Activated CD8-positive, alpha-beta memory T cell treated with anti-CD3 and anti-CD28 coated beads, Interleukin-2, amount 50 U/mL, for 24 hours (primary cell): ENCODE data around the gene PPM1M.
"Not testable (repeated sequence)": the region's sequence is repeated elsewhere in the genome, so short reads cannot be mapped to it uniquely, and the experiment has no call there.

Experiments
- DNase-seq: peaks from one replicate; pipeline ENCODE4 v3.0.0-alpha.2; 2020; ENCODE audit errors: extremely low read depth

PPM1M gene

DNA sequence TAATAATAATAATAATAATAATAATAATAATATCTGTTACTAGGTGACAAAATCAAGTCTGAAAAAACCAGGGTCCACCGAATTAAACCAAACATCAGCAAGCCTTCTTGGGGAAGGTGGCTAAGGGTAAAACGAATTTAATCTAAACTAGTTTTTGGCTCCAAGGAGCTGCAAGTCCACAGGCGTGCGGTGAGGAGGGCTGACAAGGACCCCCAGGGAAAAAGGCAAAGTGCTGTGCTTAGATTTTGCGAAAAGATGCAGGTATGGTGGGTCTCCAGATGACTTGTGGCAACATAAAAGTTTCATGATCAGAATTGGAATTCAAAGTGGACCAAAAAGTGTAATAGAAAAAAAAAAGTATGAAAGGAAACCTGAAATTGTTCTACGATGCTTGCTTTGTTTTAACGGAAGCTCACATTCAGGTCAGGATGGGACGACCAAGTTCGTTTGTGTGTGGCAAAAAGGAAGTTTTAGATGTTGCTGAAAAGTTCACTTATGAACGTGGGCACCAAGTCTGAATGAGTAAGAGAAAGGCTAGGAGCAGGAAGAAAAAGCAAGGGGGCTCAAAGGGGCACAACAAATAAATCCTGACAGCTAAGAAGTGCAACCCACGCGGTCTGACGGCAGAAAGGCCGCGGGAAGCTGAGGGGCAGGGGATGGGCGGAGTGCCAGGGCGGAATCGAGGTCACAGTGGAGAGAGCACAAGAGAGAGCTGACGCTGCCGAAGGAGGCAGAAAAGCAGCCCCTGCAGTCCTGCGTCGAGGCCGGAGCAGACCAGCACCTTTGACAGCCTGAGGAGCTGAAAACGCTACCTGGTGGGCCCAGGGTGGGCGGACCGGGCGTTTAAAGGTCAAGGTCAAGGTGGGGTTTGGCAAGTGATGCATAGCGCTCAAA lies 31.8 kb downstream of the PPM1M start:
- DNase-seq: peak; percentile 46

DNA sequence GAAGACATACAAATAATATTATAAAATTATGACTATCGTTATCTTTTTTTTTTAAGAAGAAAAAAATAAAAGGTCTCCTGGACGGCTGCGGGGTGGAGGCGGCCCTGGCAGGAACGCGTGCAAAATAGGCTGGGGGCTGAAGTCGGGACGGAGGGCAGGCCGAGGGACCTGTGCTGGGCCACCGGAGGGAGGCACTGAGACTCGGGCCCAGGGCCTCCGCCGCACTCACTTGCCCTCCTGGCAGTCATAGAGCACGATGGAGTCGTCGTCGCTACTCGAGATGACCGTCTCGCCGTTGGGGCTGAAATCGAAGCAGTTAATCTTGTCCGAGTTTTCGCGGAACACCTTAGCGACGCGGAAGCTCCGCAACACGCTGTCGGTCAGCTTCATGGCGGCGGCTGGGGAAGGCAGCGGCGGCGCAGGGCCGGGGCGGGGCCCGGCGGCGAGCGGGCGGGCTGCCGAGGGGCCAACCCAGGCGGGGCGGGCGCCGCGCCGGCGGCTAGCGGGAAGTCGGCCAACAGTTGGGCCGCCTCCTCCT lies 32.5 kb downstream of the PPM1M start:
- DNase-seq: peak; percentile 30

DNA sequence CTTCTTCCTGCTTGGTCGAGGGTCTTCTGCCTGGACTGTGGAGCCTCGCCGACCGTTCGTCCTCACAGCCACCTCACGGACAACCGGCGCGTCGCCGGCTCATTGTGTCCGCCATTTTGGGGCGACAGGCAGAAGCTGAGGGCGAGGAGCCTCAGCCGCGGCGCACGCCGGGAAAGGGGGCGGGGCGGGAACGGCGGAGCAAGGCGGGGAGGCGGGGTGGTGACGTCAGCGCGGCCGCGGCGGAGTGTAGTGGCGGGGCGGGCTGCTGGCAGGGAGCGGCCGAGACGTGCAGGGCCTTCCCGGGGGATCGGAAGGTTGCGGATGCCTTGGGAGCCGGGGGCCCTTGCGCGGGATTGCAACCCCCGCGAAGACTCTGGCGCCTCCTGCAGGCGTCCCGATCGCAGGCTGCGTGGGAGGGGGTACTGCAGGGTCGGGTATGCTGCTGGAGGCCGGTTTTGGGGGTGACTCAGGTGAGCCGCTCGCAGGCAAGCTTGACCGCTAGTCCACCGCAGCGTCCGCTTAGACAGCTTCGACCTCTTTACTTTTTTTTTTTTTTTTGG lies 33.0 kb downstream of the PPM1M start, which contains the start of gene WDR82:
WDR82 (minus strand) TSS at position 140 of the 560 bp plus-strand sequence. CDS start 288 bp downstream, outside the sequence.
- DNase-seq: peak; percentile 95

DNA sequence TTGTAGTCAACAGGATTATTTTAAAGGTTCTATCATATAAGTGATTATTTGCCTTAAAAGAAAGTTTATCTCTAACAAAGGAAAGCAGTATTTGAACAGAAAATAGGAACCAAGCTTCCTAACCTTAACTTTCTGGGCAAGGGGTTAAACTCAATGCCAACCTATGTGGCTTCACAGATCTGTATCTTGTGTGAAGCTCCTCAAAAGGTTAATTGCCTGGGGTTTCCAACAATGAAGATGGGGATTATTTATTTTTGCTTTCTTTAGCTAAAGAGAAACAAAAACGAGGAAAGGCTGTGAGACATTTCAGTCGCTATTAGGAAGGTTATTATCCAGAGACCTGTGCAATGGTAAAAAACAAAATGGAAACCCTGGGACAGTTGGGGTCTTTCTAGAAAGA lies 34.0 kb downstream of the PPM1M start:
- DNase-seq: no peak

DNA sequence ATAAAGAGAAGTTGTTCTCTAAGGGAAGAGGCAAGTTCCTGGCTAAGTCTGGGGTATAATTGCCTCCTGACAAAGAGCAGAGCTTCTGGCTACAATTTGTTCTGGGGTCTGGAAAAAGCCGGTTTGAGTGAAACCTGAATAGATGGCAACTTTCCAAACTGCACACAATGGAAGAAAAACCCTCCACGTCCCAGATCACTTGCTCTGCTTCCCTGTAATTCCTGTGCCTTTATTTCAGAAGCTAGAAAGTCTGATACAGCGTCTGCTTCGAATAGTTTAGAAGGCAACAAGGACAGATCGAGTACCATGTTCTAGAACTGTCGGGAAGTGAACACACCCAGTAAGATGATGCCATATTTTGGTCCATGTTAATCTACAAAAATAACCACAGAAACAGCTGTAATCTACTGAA lies 34.5 kb downstream of the PPM1M start:
- DNase-seq: no peak

DNA sequence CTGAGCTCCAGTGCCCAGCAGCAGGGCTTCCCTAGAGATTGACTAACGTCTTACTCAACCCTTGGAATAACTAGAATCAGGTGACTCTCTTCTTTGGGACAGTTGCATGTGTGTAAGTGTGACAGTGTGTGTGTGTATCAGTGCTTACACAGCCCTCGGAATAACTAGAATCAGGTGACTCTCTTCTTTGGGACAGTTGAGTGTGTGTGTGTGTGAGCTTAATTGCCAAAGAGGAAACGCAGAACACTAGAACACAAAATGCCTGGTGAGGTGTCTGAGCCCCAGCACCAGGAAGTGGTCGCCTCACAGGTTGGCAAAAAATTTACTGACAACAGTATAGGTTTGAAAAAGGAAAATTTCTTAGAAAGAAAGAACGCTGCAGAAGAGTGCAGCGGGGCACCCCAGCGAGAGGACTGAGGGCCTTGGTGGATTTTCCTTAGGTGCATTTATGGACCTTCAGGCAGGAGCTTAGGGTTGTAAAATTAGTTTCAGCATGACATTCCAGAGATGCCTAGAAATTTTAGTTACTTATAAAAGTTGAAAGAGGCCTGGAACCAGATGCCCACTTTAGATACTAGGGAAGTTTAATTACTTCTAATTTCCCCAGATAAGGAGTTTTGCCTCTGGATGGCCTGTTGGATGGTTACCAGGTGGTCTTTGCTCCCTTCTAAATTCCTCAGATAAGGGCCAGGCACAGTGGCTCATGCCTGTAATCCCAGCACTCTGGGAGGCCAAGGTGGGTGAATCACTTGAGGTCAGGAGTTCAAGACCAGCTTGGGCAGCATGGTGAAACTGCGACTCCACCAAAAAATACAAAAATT lies 36.6 kb downstream of the PPM1M start:
- DNase-seq: no peak

DNA sequence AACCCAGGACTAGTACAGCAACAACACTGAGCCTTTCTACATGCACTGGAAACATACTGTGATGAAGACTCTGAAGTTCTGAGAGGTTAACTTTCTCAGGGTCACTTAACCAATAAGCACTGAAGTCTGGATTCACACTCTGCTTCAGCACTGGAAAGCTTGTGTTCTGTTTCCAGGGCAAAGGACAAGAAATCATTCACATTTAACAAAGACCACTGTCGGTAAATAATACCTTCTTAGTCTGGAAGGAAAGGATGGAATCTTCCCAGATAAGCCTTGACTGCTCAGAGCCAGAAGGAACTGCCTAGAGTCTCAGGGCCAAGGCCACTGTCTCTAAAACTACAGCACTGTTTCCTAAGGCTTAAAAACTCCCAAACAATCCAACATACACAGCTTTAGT lies 37.7 kb downstream of the PPM1M start:
- DNase-seq: no peak

DNA sequence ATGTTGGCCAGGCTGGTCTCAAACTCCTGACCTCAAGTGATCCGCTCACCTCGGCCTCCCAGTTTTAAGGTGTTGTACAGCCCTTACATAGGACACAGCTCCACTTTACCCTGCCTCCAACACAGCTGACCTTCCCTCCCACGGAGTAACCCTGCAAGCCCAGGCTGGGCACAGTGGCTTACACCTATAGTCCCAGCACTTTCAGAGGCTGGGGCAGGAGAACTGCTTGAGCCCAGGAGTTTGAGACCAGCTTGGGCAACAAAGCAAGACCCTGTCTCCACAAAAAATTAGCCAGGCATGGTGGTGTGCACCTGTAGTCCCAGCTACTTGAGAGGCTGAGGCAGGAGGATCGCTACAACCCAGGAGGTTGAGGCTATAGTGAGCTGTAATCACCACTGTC lies 38.5 kb downstream of the PPM1M start:
- not testable (repeated sequence) for DNase-seq

DNA sequence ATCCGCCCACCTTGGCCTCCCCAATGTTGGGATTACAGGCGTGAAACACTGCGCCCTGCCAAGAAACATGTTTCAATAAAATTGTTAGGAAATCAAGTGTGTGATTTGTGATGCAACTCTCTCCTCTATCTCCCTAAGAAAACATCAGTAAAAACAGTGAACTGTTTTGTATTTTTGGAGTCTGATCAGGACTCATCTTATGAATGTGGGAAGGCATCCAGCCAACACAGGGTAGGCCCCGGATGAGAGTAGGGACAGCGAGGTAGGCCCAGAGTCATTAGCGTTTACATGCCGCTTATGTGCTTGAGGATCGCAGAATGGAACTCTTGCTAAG lies 41.2 kb downstream of the PPM1M start:
- DNase-seq: no peak

DNA sequence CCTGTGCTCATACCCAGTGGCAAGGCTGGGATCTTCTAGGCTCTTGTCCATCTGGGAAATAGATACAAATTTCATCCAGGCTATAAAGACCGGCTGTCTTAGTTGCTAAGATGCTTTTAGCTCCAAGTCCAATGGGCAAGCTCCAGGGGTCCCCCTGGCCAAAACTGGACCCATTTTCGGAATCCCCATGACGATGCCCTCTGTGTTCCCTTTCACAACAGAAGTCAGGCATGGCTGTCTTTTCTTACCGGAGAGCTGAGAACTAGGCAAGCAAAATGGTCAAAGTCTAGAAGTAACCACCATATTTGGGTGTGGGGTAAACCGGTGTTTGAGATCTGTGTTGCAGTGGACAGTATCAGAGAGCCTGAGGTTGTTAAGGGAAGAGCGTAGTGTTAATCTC lies 43.1 kb downstream of the PPM1M start:
- DNase-seq: no peak

DNA sequence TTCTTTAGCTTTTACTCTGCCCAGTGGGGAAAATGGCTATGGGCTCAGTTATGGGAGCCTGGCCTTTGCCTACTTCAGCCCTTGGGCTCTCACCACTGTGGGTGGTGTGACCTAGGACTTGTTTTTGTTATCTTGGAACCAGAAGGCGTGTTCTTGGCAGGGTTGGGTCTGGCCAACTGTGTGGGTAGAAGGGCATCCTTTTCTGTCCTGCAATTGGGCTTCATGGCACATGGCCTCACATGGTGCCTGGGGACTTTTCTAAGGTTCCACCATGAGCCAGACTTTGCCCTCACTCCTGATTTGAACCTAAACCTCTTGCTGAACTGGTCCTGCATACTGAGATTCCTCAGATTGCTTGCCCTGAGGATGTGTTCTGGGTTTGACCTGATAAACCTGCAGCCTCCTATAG lies 43.8 kb downstream of the PPM1M start:
- no peak for DNase-seq

DNA sequence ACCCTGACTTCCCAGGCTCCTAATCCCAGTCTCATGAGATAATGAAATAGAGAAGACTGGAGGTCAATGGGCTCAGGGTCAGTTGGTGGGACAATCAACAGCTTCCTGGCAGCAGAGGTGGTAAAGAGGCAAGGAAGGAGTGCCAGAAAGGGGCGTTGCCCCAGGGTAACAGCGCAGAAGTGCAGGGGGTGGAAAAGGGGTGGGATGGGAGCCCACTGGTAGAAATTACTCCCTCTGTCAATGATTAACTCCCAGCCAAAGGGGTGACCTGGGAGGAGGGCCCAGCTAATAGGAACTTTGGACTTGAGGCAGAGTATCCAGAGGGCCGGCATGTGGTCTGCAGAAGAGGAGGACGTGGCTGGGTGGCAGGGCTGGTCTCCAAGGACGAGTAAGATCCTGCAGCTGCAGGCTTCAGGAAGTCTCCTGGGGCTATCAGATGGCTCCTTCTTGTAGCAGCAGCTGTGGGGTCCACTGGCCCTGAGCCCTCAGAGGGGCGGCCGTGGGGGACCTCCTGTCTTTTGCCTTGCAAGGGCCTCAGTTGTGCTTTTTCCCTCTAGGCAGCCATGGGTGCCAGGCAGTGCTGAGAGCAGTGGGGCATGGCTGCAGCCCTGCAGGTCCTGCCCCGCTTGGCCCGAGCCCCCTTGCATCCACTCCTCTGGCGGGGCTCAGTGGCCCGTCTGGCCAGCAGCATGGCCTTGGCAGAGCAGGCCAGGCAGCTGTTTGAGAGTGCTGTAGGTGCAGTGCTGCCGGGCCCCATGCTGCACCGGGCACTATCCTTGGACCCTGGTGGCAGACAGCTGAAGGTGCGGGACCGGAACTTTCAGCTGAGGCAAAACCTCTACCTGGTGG lies 44.4 kb downstream of the PPM1M start:
- no peak for DNase-seq

DNA sequence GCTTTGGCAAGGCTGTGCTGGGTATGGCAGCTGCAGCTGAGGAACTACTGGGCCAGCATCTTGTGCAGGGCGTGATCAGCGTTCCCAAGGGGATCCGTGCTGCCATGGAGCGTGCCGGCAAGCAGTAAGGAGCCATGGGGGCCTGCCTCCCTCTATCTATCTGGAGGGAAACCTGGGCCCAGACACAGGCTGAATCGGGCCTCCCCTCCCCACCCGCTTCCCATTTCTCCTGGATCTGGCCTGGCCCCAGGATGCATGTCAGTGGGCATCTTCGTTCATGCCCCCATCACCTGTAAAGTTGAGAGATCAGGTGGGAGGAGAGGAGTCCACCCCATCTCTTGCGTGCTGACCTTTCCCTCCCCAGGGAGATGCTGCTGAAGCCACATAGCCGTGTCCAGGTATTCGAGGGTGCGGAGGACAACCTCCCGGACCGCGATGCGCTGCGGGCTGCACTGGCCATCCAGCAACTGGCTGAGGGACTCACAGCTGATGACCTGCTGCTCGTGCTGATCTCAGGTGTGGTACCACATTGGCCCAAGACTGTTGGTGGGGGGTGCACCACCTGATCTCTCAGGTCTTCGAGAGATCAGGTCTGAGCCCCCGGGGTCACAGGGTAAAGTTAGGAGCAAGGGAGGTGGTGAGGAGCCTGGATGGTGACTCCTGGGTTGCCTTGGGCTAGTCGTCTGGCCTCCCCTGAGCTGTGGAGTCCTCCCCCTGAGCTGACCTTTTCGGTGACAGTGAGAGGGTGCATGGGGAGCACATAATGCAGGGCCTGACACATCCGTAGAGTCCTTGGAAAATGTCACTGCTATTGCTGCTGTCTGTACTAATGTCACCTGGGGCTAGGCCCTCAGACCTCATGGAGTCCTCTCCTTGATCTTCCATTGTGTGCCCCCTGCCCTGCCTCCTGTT lies 45.3 kb downstream of the PPM1M start:
- no peak for DNase-seq

DNA sequence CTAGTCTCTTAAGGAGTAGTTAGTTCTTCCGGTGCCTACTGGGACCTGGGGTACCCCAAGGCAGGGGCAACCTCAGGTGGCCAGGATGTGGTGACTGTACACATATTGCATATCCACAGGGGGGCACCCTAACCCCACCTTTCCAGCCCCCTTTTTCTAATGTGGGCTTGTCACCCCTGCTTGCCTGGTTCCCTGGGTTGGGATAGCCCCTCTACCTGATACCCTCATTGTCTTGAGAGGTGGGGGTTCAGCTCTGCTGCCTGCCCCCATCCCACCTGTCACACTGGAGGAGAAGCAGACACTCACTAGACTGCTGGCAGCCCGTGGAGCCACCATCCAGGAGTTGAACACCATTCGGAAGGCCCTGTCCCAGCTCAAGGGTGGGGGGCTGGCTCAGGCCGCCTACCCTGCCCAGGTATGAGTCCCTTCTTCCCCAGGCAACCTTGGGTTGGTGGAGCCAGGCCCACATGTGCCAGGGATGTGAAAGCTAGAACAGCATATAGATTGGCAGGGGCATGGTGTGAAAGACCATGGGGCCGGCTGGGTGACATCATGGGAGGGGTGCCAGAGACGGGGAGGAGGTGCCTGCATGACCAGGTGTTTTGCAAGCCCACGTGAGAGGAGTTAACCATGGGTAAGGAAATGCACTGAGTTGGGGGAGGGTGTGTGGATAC lies 46.1 kb downstream of the PPM1M start:
- DNase-seq: no peak

DNA sequence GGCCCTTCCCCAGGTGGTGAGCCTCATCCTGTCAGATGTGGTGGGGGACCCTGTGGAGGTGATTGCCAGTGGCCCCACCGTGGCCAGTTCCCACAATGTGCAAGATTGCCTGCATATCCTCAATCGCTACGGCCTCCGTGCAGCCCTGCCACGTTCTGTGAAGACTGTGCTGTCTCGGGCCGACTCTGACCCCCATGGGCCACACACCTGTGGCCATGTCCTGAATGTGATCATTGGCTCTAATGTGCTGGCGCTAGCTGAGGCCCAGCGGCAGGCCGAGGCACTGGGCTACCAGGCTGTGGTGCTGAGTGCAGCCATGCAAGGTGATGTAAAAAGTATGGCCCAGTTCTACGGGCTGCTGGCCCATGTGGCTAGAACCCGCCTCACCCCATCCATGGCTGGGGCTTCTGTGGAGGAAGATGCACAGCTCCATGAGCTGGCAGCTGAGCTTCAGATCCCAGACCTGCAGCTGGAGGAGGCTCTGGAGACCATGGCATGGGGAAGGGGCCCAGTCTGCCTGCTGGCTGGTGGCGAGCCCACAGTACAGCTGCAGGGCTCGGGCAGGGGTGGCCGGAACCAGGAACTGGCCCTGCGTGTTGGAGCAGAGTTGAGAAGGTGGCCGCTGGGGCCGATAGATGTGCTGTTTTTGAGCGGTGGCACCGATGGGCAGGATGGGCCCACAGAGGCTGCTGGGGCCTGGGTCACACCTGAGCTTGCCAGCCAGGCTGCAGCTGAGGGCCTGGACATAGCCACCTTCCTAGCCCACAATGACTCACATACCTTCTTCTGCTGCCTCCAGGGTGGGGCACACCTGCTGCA lies 46.9 kb downstream of the PPM1M start:
- DNase-seq: no peak

DNA sequence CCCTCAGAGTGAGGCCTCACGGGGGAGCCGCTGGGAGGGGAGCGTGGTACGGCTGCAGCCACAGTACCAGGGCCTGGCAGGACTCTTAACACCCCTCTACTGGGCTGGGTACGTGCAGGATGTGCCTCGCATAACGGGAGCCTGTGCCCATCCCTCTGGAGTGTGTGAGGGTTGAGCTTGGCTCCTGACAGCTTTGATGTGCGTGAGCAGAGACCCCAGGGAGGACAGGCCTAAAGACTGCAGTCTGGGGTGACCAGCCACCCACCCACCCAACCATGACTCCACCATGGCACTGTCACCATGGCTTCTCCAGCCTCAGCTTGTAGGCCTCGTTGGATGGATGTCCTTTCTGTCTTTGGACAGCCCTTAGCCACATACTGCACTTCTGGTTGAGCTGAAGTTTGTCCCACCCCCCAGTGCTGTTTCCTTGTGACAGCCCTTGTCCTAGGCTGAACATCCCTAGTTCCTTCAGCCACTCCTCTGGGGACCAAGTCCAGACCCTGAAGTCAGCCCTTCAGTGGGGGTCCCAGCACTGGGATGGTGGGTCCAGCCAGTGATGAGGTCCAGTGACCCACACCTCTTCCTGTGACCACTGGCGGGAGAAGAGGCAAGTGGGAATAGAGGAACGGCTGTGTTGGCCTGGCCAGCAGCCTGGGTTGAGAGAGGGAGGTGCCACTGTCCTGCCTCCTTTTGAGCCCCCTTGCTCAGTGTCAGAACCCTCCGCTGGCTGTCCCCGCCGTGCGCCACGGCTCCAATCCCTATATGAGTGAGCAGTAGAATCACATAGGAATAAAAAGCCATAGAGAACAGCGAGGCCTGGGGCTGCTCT lies 48.1 kb downstream of the PPM1M start:
- DNase-seq: no peak

DNA sequence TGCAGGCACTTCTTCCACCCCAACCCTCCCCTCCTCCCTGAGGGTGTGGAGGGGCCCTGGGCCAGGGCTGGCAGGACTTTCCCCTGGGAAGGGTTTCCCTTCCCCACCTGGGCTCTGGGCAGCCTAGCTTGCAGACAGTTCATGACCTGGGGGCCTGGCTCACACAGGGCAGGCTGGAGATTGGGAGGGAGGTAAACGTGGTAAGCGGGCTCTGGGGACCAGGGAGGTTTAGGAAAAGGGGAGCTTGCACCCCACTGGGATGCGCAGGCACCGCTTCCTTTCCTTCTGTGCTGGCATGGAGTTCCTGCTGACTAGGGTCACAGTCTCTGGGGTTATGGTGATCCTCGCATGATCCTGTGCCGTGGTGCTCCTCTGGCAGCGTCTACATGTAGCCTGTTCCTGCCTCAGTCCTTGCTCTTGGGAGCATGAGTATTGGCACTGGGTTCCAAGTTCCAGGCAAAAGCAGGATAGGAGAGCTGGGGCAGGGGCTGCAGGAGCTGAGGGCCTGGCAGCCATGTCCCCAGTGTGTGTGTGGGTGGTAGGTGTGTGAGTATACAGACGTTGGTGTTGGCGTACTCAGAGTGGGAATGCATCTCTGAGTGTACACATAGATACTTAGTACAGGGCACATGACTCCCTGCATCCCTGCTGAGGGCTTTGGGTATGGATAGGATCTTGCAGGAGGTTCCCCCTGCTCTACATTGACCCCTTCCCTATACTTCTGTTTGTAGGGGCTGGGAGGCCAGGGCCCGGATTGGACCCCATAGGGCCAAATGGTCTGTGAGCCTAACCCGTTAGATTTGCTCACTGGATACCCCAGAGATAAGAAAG lies 49.0 kb downstream of the PPM1M start:
- DNase-seq: no peak
